OCI-LY7 (cell line): ENCODE data around the gene KCNQ1.

Experiments
- CTCF ChIP-seq: fragments of 200-600 bp; sonication (generic); conservative IDR thresholded peaks from 2 replicates; pipeline ENCODE4 v1.5.1; 2014; ENCODE audit warnings: mild to moderate bottlenecking, antibody characterized with exemption, low read length, moderate library complexity, mixed read lengths
- EZH2phosphoT487 ChIP-seq: fragments of 200-600 bp; sonication (generic); IDR thresholded peaks from 2 replicates; pipeline ENCODE4 v1.6.1; 2018; ENCODE audit warnings: low read depth, borderline replicate concordance, mild to moderate bottlenecking, mixed run types, antibody characterized with exemption, low read length, moderate library complexity, mixed read lengths

DNA sequence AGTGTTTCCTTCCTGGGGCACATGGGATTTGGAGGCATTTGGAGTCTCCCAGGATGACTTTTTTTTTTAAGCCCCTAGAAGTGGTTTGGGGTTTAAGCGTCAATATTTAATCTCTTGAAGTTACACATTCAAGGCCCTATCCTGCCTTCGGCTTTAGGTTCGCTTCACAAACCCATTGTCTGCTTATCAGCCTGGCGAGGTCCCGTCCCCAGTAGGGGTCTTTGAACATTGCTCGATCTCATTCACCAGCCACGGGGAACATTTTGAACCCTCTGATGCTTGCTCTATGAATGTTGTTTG lies 75.9 kb downstream of the KCNQ1 start:
- TF ChIP-seq CTCF (no peak), EZH2phosphoT487 (no peak)
